Measurements from ENCODE around the gene WDR59.

Gene WDR59

GRCh38 chr16:74831467-74831866 is 153.5 kb downstream of the WDR59 start:
- CTCF ChIA-PET, result interaction anchor here (0.8 to 2.1 kb wide), 5 partner anchors 9 to 104 kb away, joined by 3 to 8 read pairs (median 5); no protein-coding TSS in a partner anchor
- TF ChIP-seq CTCF (IDR thresholded peaks at IDR 0.05; ENCODE audit: control extremely low read depth, extremely low read depth, low read depth, missing control alignments), result no peak
- no peak for DNase-seq (ENCODE audit: extremely low spot score)
- POLR2A ChIA-PET, result no interaction called here

GRCh38 chr16:74830648-74831047 is 154.3 kb downstream of the WDR59 start:
- POLR2A ChIA-PET, result interaction anchor here (0.6 kb wide), 1 partner anchor 119 kb away, joined by 4 read pairs; no protein-coding TSS in a partner anchor
- TF ChIP-seq CTCF (IDR thresholded peaks at IDR 0.05; ENCODE audit: control extremely low read depth, extremely low read depth, low read depth, missing control alignments), result no peak
- DNase-seq (ENCODE audit: extremely low spot score), result no peak
- CTCF ChIA-PET, result interaction anchor here (1.2 to 2.1 kb wide), 4 partner anchors 17 to 104 kb away, joined by 3 to 8 read pairs (median 4); no protein-coding TSS in a partner anchor

- TF ChIP-seq CTCF (IDR thresholded peaks at IDR 0.05; ENCODE audit: control extremely low read depth, extremely low read depth, low read depth, missing control alignments), result no peak
- DNase-seq (ENCODE audit: extremely low spot score), result no peak
- ChIA-PET CTCF (interaction anchor here (1.2 to 2.1 kb wide), 3 partner anchors 26 to 103 kb away, joined by 3 to 8 read pairs (median 4); no protein-coding TSS in a partner anchor), POLR2A (no interaction called here)
Observed at GRCh38 chr16:74829637-74830036, 155.3 kb downstream of the WDR59 start.

GRCh38 chr16:74825941-74826340 is 159.0 kb downstream of the WDR59 start:
- POLR2A ChIA-PET, result interaction anchor here (0.6 kb wide), 1 partner anchor 9 kb away, joined by 3 read pairs; no protein-coding TSS in a partner anchor
- CTCF ChIA-PET, result interaction anchor here (2.1 to 2.9 kb wide), 2 partner anchors 14 to 37 kb away, joined by 6 to 13 read pairs; no protein-coding TSS in a partner anchor
- no peak for DNase-seq (ENCODE audit: extremely low spot score)
- no peak for TF ChIP-seq CTCF (IDR thresholded peaks at IDR 0.05; ENCODE audit: control extremely low read depth, extremely low read depth, low read depth, missing control alignments)

GRCh38 chr16:74825016-74825415 is 159.9 kb downstream of the WDR59 start:
- TF ChIP-seq CTCF (IDR thresholded peaks at IDR 0.05; ENCODE audit: control extremely low read depth, extremely low read depth, low read depth, missing control alignments), result no peak
- POLR2A ChIA-PET, result no interaction called here
- no peak for DNase-seq (ENCODE audit: extremely low spot score)
- CTCF ChIA-PET, result interaction anchor here (2.1 to 2.9 kb wide), 2 partner anchors 13 to 38 kb away, joined by 6 to 13 read pairs; no protein-coding TSS in a partner anchor

All from GM10248 (cell line).